HG02973 (cell line): ENCODE data around the gene NUP210.

Source experiments
- ATAC-seq: cut with Tn5 transposase; IDR thresholded peaks from one replicate; pipeline ENCODE4 v1.9.1; 2021; ENCODE audit warnings: moderate library complexity; ENCODE audit not compliant: unreplicated experiment

Gene NUP210

GRCh38 chr3:13329746-13330145 lies 90.4 kb downstream of the NUP210 start:
- ATAC-seq, result no peak

GRCh38 chr3:13325892-13326443 lies 94.2 kb downstream of the NUP210 start:
- no peak for ATAC-seq

DNA sequence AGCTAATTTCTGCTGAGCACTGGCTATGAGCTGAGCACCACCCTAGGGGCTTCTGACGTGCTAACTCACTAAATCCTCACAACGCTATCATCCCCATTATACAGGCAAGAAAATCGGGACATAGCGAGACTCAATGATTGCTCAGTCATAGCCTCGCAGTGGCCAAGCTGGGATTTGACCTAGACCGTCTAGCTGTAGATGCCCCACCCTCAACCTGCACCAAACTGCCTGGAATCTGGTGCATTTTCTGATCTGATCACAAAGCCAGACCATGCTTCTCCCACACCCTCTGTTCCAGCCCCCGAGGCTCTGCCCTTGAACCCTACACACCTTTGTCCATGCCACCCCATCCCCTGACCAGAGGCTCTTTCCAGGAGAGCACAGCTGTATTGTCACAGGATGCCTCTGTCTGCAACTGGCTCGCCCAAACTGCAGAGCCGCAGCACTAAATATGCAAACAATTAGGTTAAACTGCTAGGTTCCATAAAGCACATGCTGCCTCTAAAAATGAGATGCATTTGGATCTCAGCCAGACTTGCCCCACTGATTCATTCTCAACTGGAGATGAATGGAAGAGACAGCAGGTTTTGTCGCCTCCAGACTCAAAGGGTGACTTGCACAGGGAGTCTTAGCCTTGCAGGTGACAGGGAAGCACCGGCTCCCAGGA lies 95.2 kb downstream of the NUP210 start:
- ATAC-seq, result no peak

- ATAC-seq, result no peak
These were observed 96.3 kb downstream of the NUP210 start for GRCh38 chr3:13323822-13324221.

DNA sequence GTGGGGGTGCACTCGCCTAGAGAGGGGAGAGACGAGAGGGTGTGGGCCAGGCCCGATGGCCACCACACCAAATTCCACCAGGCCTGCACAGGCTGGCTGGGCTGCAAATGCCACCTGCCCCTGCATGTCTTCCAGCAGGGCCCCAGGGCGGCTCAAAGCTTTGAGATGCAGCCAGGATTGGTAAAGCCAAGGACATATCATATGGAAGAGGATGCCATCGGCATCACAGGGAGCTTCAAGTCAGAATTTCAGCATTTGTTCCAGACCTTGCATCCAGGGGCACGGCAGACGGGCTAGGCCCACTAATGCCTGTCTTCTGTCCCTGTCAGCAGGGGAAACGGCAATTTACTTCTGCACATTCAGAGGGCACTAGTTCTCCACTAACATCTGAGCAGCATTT lies 97.8 kb downstream of the NUP210 start:
- ATAC-seq, result no peak

GRCh38 chr3:13319564-13320220 lies 100.4 kb downstream of the NUP210 start:
- no peak for ATAC-seq

GRCh38 chr3:13318626-13319470 lies 101.3 kb downstream of the NUP210 start:
- no peak for ATAC-seq

- ATAC-seq, result no peak
These were observed 102.4 kb downstream of the NUP210 start for GRCh38 chr3:13317596-13318320.

DNA sequence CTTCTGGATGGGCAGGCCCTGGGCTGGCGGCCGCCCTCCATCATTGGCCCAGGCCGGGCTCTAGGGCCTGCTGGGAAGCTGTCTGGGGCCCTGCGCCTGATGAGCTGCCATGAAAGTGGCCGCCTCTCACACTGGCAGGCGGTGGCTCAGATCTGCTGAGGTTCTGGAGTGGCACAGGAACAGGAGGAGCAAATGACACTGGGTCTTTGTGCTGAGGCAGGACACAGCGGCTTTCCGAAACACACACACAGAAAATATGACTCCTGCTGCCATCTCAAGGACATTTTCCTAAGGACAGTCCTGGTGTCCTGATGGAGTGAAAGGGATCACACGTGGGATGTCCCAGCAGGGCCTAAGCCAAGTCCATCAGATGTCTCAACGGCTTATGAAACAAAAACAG lies 103.5 kb downstream of the NUP210 start:
- ATAC-seq, result no peak

DNA sequence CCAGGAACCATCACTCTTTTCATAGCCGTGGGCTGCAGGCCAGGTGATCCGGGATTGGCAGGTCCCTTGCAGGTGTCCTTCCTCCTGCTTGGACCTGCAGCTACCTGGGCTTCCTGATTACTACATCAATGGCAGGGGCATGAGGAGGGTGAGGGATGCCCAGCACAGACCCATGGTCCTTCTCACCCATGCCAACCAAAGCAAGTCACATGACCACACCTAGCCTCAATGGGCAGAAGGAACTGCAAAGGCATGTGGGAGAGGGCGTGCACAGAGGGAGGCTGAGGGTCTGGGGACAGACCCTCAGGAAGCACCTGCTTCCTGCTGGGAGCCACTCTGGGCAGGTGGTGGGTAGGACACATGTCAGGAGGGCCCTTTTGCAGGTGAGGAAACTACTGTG lies 105.2 kb downstream of the NUP210 start:
- no peak for ATAC-seq

GRCh38 chr3:13313813-13314212 lies 106.3 kb downstream of the NUP210 start:
- ATAC-seq, result no peak

- no peak for ATAC-seq
These were observed 111.1 kb downstream of the NUP210 start for GRCh38 chr3:13309004-13309403.

DNA sequence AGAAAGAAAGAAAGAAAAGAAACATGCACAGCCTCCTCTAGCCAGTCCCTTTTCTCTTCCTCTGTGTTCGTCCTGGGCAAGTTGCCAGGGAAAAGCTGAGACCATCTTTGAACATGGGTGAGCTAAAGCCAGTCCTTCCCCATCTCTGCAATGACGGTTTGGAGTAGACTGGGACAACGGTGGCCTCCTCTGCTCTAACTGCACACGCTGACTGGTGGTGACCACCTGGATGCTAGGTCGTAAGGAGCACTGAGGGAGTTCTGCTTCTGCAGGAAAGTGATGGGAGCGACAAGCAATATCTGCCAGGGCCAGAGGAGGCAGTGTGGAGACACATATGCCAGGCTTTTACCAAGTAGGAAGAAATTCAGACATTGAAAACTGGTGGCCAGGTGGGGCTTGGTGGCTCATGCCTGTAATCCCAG lies 111.7 kb downstream of the NUP210 start:
- no peak for ATAC-seq

DNA sequence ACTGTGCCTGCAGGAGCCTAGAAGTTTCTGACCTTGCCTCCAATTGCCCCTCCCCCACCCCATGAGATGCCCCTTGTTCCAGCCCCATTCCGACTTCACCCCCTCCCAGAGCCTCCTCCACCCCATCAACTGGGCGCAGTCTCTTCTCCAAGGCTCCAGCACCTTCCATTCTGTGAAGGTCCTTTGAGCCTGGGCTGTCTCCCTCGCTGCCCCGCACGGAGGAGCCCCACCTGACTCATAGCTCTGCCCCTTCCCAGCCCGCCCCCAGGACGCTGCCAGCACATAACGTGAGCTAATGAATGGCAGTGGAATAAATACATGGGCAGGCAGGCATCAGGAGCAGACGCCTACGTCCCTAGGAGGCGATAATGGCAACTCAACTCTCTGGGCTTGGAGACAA lies 113.1 kb downstream of the NUP210 start:
- ATAC-seq, result no peak

- ATAC-seq, result no peak
These were observed 114.5 kb downstream of the NUP210 start for GRCh38 chr3:13305623-13306022.

DNA sequence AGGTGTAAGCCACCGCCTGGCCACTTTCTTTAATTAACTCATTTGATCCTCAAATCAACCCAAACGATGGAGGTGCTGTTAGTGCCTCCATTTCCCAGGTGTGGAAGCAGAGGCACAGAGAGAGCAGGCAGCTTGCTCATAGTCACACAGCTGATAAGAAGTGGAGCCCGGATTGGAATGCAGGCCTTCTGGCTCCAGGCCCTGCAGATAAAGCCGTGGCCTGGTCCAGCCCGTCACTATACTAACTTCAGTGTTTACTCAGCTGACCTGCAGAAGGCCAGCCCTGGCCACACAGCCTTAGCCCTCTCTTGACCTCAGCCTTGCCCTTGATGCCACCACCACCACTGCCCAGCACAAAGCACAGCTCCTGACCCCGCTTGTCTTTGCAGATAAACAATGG lies 116.7 kb downstream of the NUP210 start:
- ATAC-seq, result no peak

DNA sequence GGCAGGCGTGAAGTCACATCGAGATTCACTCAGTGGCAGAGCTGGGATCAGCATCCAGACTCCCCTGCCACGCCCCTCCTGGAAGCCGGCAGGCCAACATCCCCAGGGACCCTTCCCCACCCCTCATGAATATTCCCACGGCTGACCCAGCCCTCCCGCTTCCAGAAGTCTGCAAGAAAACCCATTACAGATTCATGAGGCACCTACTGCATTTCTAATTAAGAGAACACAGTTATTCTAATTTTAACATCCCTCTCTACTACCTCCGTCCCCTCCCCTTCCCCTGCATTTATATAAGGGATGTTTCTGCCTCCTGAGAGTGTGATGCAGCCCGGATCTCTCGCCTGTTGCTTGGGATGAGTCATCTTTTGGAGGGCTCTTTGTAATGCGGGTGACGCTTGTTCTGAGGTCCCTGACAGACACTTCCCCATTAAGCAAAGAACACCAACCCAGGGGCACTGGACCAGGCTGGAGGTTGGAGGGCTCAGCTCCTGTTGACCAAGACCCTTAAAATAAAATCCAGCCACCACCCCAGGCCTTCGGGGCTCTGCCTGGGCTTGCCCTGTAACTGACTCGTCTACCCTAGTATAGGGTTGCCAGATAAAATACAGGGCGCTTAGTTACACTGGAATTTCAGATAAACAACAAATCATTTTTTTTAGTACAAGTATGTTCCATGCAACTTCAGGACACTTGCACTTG lies 118.7 kb downstream of the NUP210 start:
- no peak for ATAC-seq

DNA sequence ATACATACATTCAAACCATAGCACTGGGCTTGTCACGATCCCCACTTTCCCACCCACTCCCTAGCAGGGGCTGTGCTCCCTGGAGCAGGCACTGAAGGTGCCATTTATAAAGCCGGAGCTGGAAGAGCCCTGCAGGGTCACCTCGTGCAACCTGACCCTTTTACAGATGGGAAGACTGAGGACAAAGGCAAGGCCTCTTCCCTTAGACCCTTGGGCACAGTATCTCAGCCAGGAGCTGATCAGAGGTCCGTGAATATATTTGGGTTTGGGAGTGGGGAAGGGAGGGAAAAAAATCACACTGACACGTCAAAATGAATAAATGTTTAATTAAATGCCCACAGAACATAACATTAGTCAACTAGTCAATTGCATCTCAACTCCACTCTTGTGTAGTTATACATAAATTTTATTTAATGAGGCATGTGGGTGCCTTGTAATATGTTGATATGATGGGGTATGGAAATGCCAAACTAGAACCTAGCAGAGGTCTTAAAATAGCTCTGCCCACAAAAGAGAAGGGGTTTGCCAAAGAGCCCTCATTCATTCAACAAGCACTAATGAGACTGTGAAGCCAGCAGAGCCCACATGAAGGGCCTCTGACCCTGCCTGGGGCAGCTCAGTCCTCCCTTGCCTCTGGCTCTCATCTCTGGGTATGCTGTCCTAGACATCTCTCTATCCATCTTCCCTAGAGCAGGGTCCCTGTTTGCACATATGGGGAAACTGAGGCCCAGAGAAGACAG lies 119.4 kb downstream of the NUP210 start:
- no peak for ATAC-seq

GRCh38 chr3:13299531-13300155 lies 120.5 kb downstream of the NUP210 start:
- ATAC-seq, result no peak
